Heart left ventricle (tissue), 13 donors: ENCODE data around the gene BIN2.

Experiments
- CTCF ChIP-seq, 12 donors: fragments of 200-600 bp; sonication (generic) in 4 of 12; IDR thresholded peaks; one replicate each; pipeline versions ENCODE4 v1.5.0 to v1.8.0; 2018 to 2022; ENCODE audit warnings: antibody characterized with exemption in 12 of 12, mild to moderate bottlenecking in 5 of 12
- POLR2A ChIP-seq, 2 donors: fragments of 450-650 bp; IDR thresholded peaks; one replicate each; pipeline ENCODE4 v1.6.1; 2017; ENCODE audit warnings: antibody characterized with exemption in 2 of 2, mild to moderate bottlenecking in 2 of 2, moderate library complexity in 2 of 2
- donor health status: ischemic (EF 13 %, LVEDD 7.1; RV severe dilation, severe dysfunction).
- donor health status: DM: no; HTN: yes; CAD: no.
- donor health status: DM: no; HTN: no; CAD: no.
- donor health status: ischemic (EF 25% LVEDD 6.9; RV normal size, moderate dysfunction).
- donor health status: ischemic (EF 25% LVEDD 5.7; RV mildly dilated, moderate dysfunction).
- donor health status: ischemic (EF 35%, LVEDD 5.7; RV mildly dilated, moderate dysfunction).
- donor health status: nonischemic (EF 11% LVEDD 7.7; RV severe dilation, severe dysfunction).
- donor health status: DM: yes; HTN: yes; CAD: no.
- donor health status: PGD.
- donor health status: ischemic (EF 29% LVEDD 5.4; RV normal size, mild dysfunction).
- donor health status: nonischemic (EF 23%, LVEDD 6.1; RV moderate dilation, normal function).

DNA sequence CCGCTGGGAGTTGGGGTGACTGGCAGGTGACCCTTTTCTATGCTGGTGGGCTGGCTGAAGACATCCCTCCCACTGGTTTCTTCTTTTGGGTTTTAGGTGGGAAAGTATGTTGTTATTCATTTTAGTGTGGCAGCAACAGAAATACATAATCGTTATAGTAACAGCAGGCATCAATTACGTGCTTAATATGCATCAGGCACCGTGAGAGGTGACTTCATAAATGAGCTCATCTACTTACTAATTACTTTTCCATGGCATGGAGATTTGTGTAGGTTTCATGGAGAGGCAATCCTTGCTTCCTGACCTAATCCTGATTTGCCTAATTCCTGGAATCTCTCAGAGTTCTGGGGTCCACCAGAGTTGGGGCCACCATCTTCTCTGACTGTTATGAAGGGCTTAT lies 35.9 kb upstream of the BIN2 start:
- TF ChIP-seq POLR2A (IDR thresholded peaks at IDR 0.05) (no peak), CTCF (IDR thresholded peaks at IDR 0.05) (no peak)
